GM18870 (cell line): ENCODE results near the gene CAMK1.

Source experiments
- ATAC-seq: cut with Tn5 transposase; IDR thresholded peaks from one replicate; pipeline ENCODE4 v1.9.1; 2021; ENCODE audit warnings: moderate library complexity; ENCODE audit not compliant: unreplicated experiment

CAMK1 gene

DNA sequence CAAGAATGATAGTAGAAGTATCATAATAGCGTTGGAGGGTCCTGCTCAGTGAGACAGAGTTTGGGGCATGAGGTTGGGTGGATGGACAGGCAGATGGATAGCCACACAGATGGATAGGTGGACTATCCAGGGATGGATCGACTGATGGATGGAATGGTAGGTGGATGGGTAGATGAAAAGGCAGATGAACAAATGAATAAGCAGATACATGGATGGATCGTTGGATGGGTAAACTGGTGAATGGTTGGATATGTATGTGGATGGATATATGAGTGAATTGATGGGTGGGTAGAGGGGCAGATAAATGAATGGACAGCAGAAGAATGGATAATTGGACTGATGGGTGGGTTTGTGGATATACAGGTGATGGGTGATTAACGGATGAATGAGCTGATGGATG lies 56.6 kb downstream of the CAMK1 start:
- ATAC-seq = no peak

DNA sequence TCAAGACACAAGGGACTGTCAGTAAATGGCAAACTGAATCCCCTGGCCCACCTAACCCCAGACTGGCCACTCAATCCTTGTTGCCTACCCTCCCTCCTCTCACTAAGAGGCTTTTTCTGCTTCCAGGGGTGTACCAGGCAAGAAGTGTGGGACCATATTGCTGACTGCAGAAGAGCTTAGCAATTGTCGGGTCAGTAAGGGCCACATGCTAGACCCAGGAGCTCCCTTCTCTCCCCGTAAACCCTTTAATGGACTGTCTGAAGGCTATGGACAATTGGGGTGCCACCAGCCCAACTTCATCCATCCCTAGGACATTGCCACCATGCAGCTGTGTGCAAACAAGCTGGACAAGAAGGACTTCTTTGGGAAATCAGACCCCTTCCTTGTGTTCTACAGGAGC lies 57.3 kb downstream of the CAMK1 start:
- ATAC-seq = no peak

GRCh38 chr3:9710174-9710739 lies 59.5 kb downstream of the CAMK1 start:
- no peak for ATAC-seq
